Stimulated activated CD4-positive, alpha-beta T cell treated with anti-CD3 and anti-CD28 coated beads, TNF-alpha, amount 100 ng/mL, for 1 hour (primary cell): ENCODE data around the gene PPP3R2.

Experiments
- DNase-seq, 3 donors: peaks; one replicate each; pipeline ENCODE4 v3.0.0-alpha.2; 2020; ENCODE audit warnings: low read depth in 3 of 3, low spot score in 1 of 3

Gene PPP3R2

DNA sequence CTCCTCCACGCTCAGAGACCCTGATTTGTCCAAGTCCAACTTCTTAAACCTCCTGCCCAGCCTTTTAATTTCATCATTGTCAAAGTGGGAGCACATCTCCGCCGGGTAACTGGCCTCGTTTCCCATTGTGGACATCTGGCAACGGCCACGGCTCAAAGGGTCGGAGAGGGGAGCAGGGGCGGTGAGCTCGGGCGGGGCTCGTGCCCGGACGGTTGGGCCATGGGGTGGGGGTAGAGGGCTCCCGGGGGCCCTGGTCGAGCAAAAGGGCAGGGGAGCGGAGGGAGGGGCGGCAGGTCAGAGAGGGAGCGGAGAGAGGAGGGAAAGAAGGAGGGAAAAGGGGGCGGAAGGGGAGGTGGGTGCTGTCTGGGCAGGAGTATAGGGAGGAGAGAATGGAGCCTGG lies at the start of gene PPP3R2:
Gene PPP3R2, minus strand, starts transcription at position 174 of the 400 bp plus-strand sequence. Its CDS starts 48 bp downstream, at position 126.
- DNase-seq: no peak

GRCh38 chr9:101639785-101640665 lies 45.3 kb upstream of the PPP3R2 start:
- no peak for DNase-seq

DNA sequence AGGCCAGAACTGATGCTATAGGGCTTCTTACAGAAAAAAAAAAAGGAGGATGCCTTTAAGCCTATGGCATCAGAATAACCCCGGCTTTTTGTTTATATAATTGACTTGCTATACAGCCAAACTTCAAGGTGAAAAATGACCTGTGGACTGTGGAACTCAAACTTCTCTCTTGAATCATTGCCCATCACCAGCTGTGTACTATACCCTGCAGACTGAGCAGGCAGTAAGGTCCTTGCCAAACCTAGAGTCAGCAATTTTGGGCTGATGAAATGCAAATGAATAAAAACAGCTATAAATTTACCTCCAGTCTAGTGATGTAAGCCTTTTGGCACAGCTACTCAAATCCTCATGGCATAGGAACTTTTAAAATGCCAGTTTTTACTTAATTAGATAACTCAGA lies 44.5 kb upstream of the PPP3R2 start:
- DNase-seq: no peak

DNA sequence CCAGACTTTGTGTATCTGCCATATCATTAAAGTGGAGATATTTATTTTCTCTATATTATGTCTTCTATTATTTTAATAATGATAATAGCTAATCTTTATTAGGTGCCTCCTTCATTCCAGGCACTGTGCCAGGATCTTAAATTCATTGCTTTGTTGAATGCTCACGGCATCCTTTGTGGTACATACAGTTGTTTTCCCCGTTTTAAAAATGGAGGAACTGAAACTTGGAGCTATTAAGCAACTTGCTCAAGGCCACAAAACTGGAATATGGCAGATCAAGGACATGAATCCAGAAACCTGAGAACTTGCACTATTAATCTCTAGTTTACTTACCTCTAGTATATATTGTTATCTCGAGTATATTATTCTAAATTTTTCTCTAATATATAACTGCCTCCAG lies 41.5 kb upstream of the PPP3R2 start:
- DNase-seq: no peak

- DNase-seq: no peak
These were observed 40.7 kb upstream of the PPP3R2 start for GRCh38 chr9:101635473-101635872.

GRCh38 chr9:101634741-101635409 lies 40.1 kb upstream of the PPP3R2 start:
- no peak for DNase-seq

- no peak for DNase-seq
These were observed 37.8 kb upstream of the PPP3R2 start for GRCh38 chr9:101632611-101633010.

GRCh38 chr9:101631892-101632291 lies 37.1 kb upstream of the PPP3R2 start:
- no peak for DNase-seq

GRCh38 chr9:101629636-101630035 lies 34.9 kb upstream of the PPP3R2 start:
- DNase-seq: no peak

- DNase-seq: no peak
These were observed 33.4 kb upstream of the PPP3R2 start for GRCh38 chr9:101628173-101628572.

DNA sequence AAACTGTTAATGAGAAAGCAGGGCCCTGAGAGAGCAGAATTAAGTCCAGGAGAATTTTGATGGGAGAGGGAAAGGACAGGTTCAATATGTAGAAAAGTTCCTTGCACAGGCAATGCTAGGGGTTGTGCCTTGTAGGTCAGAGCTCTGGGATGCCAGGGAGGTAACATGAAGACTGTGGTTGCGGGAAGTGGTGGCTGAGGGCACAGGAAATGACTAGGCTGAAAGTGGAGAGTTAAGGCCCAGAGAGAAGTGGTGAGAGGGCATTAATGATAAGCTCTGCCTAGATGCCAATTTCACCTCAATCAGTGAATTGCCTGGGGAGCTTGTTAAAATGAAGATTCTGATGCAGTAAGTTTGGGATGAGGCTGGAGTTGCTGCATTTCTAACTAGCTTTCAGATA lies 31.5 kb upstream of the PPP3R2 start:
- no peak for DNase-seq

GRCh38 chr9:101625876-101626275 lies 31.1 kb upstream of the PPP3R2 start:
- DNase-seq: no peak

DNA sequence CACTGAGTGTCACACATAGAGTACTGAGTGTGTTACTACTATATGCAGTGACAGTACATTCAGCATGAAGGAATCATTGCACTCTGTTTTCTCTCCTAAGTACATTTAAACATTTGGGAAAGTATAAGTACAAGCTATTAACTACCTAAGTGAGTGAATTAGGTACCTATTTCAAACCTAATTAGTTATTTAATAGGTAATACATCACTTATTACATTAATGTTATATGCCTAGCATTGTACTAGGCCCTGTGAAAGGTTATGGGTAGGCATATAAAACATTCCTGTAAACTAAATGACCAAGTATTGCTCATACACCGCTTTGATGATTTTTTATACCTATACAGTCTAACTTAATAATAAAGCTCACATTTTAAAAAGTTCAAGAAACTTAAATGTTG lies 25.7 kb upstream of the PPP3R2 start:
- DNase-seq: no peak

GRCh38 chr9:101618698-101619097 lies 23.9 kb upstream of the PPP3R2 start:
- no peak for DNase-seq

GRCh38 chr9:101605547-101605946 lies 10.8 kb upstream of the PPP3R2 start:
- no peak for DNase-seq

GRCh38 chr9:101604296-101604695 lies 9.5 kb upstream of the PPP3R2 start:
- DNase-seq: no peak

- no peak for DNase-seq
These were observed 7.4 kb upstream of the PPP3R2 start for GRCh38 chr9:101601904-101602765.

GRCh38 chr9:101593345-101593744 lies 1.4 kb downstream of the PPP3R2 start:
- no peak for DNase-seq

- no peak for DNase-seq
These were observed 2.0 kb downstream of the PPP3R2 start for GRCh38 chr9:101592788-101593187.

GRCh38 chr9:101591787-101592446 lies 2.9 kb downstream of the PPP3R2 start:
- no peak for DNase-seq

- no peak for DNase-seq
These were observed 3.9 kb downstream of the PPP3R2 start for GRCh38 chr9:101590901-101591300.
